Renal cortex interstitium (tissue), 15 donors: Measurements from ENCODE around the gene AQP10. TPM values are rescaled to one million over a fixed set of nuclear protein-coding genes. Genes with fewer than 3 reads are reported as not detected.
"Not testable (repeated sequence)": the region's sequence is repeated elsewhere in the genome, so short reads cannot be mapped to it uniquely, and the experiment has no call there.

Source experiments
- DNase-seq, 11 donors: peaks; one replicate each; pipeline ENCODE4 v3.0.0-alpha.2; 2013; ENCODE audit warnings: low read depth in 9 of 11, low spot score in 4 of 11; ENCODE audit errors: extremely low read depth in 1 of 11
- long read RNA-seq, 16 experiments: transcript quantifications; one replicate each; lab custom pipeline, GENCODE V29; 2026
- polyA plus RNA-seq, 3 donors: library from polyadenylated mRNA; unstranded; fragments of 120-200 nt; gene quantifications; one replicate each; pipeline ENCODE4 v1.2.1, GENCODE V29; 2013; ENCODE audit not compliant: insufficient read length in 3 of 3

AQP10 gene
- under 1 TPM; 0.09 to 0.14 (median 0.09) TPM for polyA plus RNA-seq
- long read RNA-seq, donor 1, result 0 reads
- long read RNA-seq, donor 2, result 0 reads
- long read RNA-seq, donor 3, partial matches to known transcripts, result 0 of 1 reads
- long read RNA-seq, donor 3, other reads (novel, unspliced or antisense), result 0 of 1 reads
- long read RNA-seq, donor 4, result 0 reads
- long read RNA-seq, donor 5, result 0 reads
- long read RNA-seq, donor 6, result 0 reads
- long read RNA-seq, donor 7, result 0 reads
- long read RNA-seq, donor 8, result 0 reads
- long read RNA-seq, donor 9, result 0 reads
- long read RNA-seq, donor 10, result 0 reads
- long read RNA-seq, donor 11, result 0 reads
- long read RNA-seq, donor 12, result 0 reads
- long read RNA-seq, donor 13, result 0 reads
- long read RNA-seq, donor 14, result 0 reads
- long read RNA-seq, donor 15, result 0 reads
- long read RNA-seq, donor 16, result 0 reads

GRCh38 chr1:154320882-154321608 lies at the start of gene AQP10:
TSS of gene AQP10 (plus strand) at chr1:154321093. CDS start at chr1:154321156, 63 bp downstream.
- DNase-seq, result no peak

- peak; percentile 85 to 96 (median 91) for DNase-seq
Observed at GRCh38 chr1:154272217-154272998, 48.5 kb upstream of the AQP10 start, which contains the start of gene HAX1. TSS of gene HAX1 (plus strand) at chr1:154272629. CDS start at chr1:154272724, 95 bp downstream.

- DNase-seq, result no peak
Observed at GRCh38 chr1:154272999-154273563, 47.8 kb upstream of the AQP10 start.

- DNase-seq, result no peak
Observed at GRCh38 chr1:154276797-154277196, 44.1 kb upstream of the AQP10 start.

- not testable (repeated sequence) for DNase-seq
Observed at GRCh38 chr1:154287591-154287990, 33.3 kb upstream of the AQP10 start.

GRCh38 chr1:154288661-154289060 lies 32.2 kb upstream of the AQP10 start:
- no peak for DNase-seq

- DNase-seq, result no peak
Observed at GRCh38 chr1:154290921-154291320, 30.0 kb upstream of the AQP10 start.

- no peak for DNase-seq
Observed at GRCh38 chr1:154295408-154296235, 25.3 kb upstream of the AQP10 start.

- DNase-seq, result no peak
Observed at GRCh38 chr1:154301582-154301981, 19.3 kb upstream of the AQP10 start.

GRCh38 chr1:154304664-154305337 lies 16.1 kb upstream of the AQP10 start:
- DNase-seq, result no peak

GRCh38 chr1:154306151-154306550 lies 14.7 kb upstream of the AQP10 start:
- no peak for DNase-seq

- DNase-seq, result not testable (repeated sequence)
Observed at GRCh38 chr1:154307670-154308270, 13.1 kb upstream of the AQP10 start.

GRCh38 chr1:154309136-154309535 lies 11.8 kb upstream of the AQP10 start:
- not testable (repeated sequence) for DNase-seq

- DNase-seq, result not testable (repeated sequence)
Observed at GRCh38 chr1:154312229-154313065, 8.4 kb upstream of the AQP10 start.

- DNase-seq, result no peak
Observed at GRCh38 chr1:154313066-154313356, 7.9 kb upstream of the AQP10 start.

GRCh38 chr1:154314226-154314625 lies 6.7 kb upstream of the AQP10 start:
- DNase-seq, result not testable (repeated sequence)

- no peak for DNase-seq
Observed at GRCh38 chr1:154316704-154317103, 4.2 kb upstream of the AQP10 start.
